B cell (primary cell): ENCODE measurements around the gene LRP1. TPM values are rescaled to one million over a fixed set of nuclear protein-coding genes. Genes with fewer than 3 reads are reported as not detected.

ENCODE experiments used
- ATAC-seq: fragments of 200-7000 bp; cut with Tn5 transposase; one replicate; pipeline ENCODE4 v1.10.0; 2021; ENCODE audit warnings: low read depth, mild to moderate bottlenecking, moderate number of reproducible peaks, moderate library complexity
- CTCF ChIA-PET: fragments of 350-600 bp; sonication (Branson Sonifier 250); formaldehyde crosslinking; loops from one replicate; lab custom pipeline; 2021; ENCODE audit warnings: antibody characterized with exemption, inconsistent platforms; lab: Charles Lee
- POLR2A ChIA-PET: fragments of 350-600 bp; sonication (Branson Sonifier 250); formaldehyde crosslinking; loops from one replicate; lab custom pipeline; 2021; ENCODE audit warnings: antibody characterized with exemption; lab: Charles Lee
- DNase-seq: peaks from one replicate; pipeline ENCODE4 v3.0.0; 2013
- H2AFZ ChIP-seq: 2 replicates; pipeline ENCODE4 v1.6.1; 2012; ENCODE audit warnings: mild to moderate bottlenecking, low read depth, low read length; ENCODE audit not compliant: insufficient read depth, poor library complexity, severe bottlenecking
- H3K27ac ChIP-seq, 2 donors: 1 replicate in 1 of 2; 2 replicates in 1 of 2; pipeline ENCODE4 v1.5.1; 2012 to 2013; ENCODE audit warnings: low read length in 2 of 2, mild to moderate bottlenecking in 2 of 2, moderate library complexity in 1 of 2
- H3K27me3 ChIP-seq, 4 experiments: fragments of 200-600 bp in 1 of 4; sonication (generic) in 1 of 4; replicated peaks in 1 of 4; 1 replicate in 2 of 4; 2 replicates in 2 of 4; pipeline versions ENCODE4 v1.6.1 to v1.7.0; 2013 to 2016; ENCODE audit warnings: low read length in 3 of 4, mild to moderate bottlenecking in 2 of 4, mixed read lengths in 1 of 4, moderate library complexity in 1 of 4; ENCODE audit not compliant: insufficient read depth in 4 of 4, control insufficient read depth in 3 of 4; ENCODE audit errors: control extremely low read depth in 1 of 4
- H3K36me3 ChIP-seq, 2 experiments: replicated peaks in 1 of 2; 1 replicate in 1 of 2; 2 replicates in 1 of 2; pipeline versions ENCODE4 v1.6.1 to v1.7.1; 2013; ENCODE audit warnings: low read length in 1 of 2; ENCODE audit not compliant: insufficient read depth in 2 of 2, control insufficient read depth in 1 of 2; ENCODE audit errors: control extremely low read depth in 1 of 2, extremely low read depth in 1 of 2
- H3K4me1 ChIP-seq, 2 donors: fragments of 200-600 bp in 1 of 2; sonication (generic) in 1 of 2; 1 replicate in 1 of 2; 2 replicates in 1 of 2; pipeline versions ENCODE4 v1.5.1 to v1.6.1; 2013 to 2017; ENCODE audit warnings: low read length in 2 of 2; ENCODE audit not compliant: control insufficient read depth in 2 of 2, insufficient read depth in 2 of 2
- H3K4me2 ChIP-seq: replicated peaks from 2 replicates; pipeline ENCODE3; 2012; ENCODE audit warnings: mild to moderate bottlenecking, low read depth, low read length; ENCODE audit not compliant: poor library complexity, severe bottlenecking
- H3K4me3 ChIP-seq, 5 experiments: fragments of 200-600 bp in 1 of 5; sonication (generic) in 1 of 5; 1 replicate in 3 of 5; 2 replicates in 2 of 5; pipeline versions ENCODE4 v1.5.1 to v1.7.0; 2011 to 2016; ENCODE audit warnings: low read length in 4 of 5, mild to moderate bottlenecking in 4 of 5, low read depth in 2 of 5, control low read depth in 1 of 5, moderate library complexity in 1 of 5; ENCODE audit not compliant: insufficient read depth in 1 of 5; ENCODE audit errors: control extremely low read depth in 1 of 5, extremely low read depth in 1 of 5
- H3K79me2 ChIP-seq: fragments of 200-600 bp; sonication (generic); one replicate; pipeline ENCODE4 v1.6.0; 2016; ENCODE audit warnings: low read length; ENCODE audit not compliant: control insufficient read depth, insufficient read depth
- H3K9ac ChIP-seq: fragments of 200-600 bp; sonication (generic); 2 replicates; pipeline ENCODE4 v1.6.1; 2017; ENCODE audit warnings: mild to moderate bottlenecking, low read length, moderate library complexity
- H3K9me3 ChIP-seq, 3 donors: one replicate each; pipeline versions ENCODE4 v1.6.1 to v1.7.1; 2013; ENCODE audit warnings: low read length in 2 of 3; ENCODE audit not compliant: control insufficient read depth in 2 of 3, insufficient read depth in 1 of 3; ENCODE audit errors: control extremely low read depth in 1 of 3
- H4K20me1 ChIP-seq: 2 replicates; pipeline ENCODE4 v1.6.0; 2012; ENCODE audit warnings: mild to moderate bottlenecking, low read length; ENCODE audit not compliant: insufficient read depth, control insufficient read depth, poor library complexity, severe bottlenecking
- H3K27ac Mint-ChIP-seq: one replicate; pipeline ENCODE4 v1.8.0; 2021; ENCODE audit warnings: mixed read lengths
- H3K27me3 Mint-ChIP-seq: one replicate; pipeline ENCODE4 v1.8.0; 2021; ENCODE audit warnings: mixed read lengths
- H3K4me1 Mint-ChIP-seq: one replicate; pipeline ENCODE4 v1.8.0; 2021; ENCODE audit warnings: mixed read lengths
- H3K4me3 Mint-ChIP-seq: one replicate; pipeline ENCODE4 v1.8.0; 2021; ENCODE audit warnings: mixed read lengths
- H3K9me3 Mint-ChIP-seq: one replicate; pipeline ENCODE4 v1.8.0; 2022; ENCODE audit warnings: mixed read lengths; ENCODE audit not compliant: insufficient read depth
- CTCF ChIP-seq: fragments of 200-600 bp; IDR thresholded peaks from one replicate; pipeline ENCODE4 v1.8.0; 2022; ENCODE audit warnings: antibody characterized with exemption, mild to moderate bottlenecking
- EZH2 ChIP-seq: IDR thresholded peaks from 2 replicates; pipeline ENCODE4 v1.6.1; 2012; ENCODE audit warnings: borderline replicate concordance, low read depth, mild to moderate bottlenecking, moderate library complexity, low read length; ENCODE audit not compliant: insufficient read depth, poor library complexity, severe bottlenecking
- WGBS: methylation state at CpG from one replicate; pipeline ENCODE4 v1.1.5; 2013; ENCODE audit warnings: missing lambda C conversion rate; ENCODE audit not compliant: insufficient coverage; 5-methylcytosine and 5-hydroxymethylcytosine counted together
- intact Hi-C: fragments of 100-400 bp; cut with micrococcal nuclease; formaldehyde crosslinking; loops from one replicate; pipeline ENCODE4 v1.10.0; 2022
- polyA plus RNA-seq: library from polyadenylated mRNA; depleted of rRNA; stranded (reverse); fragments of >200 nt; gene quantifications from 2 replicates; pipeline ENCODE4 v1.2.3, GENCODE V29; 2012
- total RNA-seq, 2 donors: library from RNA; stranded (reverse); fragments of 120-200 nt in 1 of 2; gene quantifications; 1 replicate in 1 of 2; 2 replicates in 1 of 2; pipeline versions ENCODE4 v1.2.3 to v1.2.4, GENCODE V29; 2013 to 2022

The LRP1 gene
- total and polyA plus RNA-seq, 2 donors (not counting 1 experiment from before 2014, with no cell fraction given): 2.0 to 4.1 TPM

GRCh38 chr12:57242329-57242690, 114.0 kb downstream of the LRP1 start:
- peaks cover 61 to 69% of the 10 kb centered on the region in 2 donors for H3K4me1 ChIP-seq
- peak overlapping the region; percentile 55 for H3K9ac ChIP-seq
- H4K20me1 ChIP-seq: peaks cover 8% of the 10 kb centered on the region
- Mint-ChIP-seq H3K4me1 (peaks cover 62% of the 10 kb centered on the region), H3K4me3 (peak overlapping the region; percentile 89), H3K9me3 (no peaks in the 10 kb centered on the region), H3K27ac (peak overlapping the region; percentile 92), H3K27me3 (peaks cover 10% of the 10 kb centered on the region)
- DNase-seq (no peak), ATAC-seq (peak; percentile 1)
- TF ChIP-seq EZH2 (no peak), CTCF (no peak)
- intact Hi-C loops: loop anchor here (5.0 kb wide), 2 partner anchors 130 to 175 kb away; partner anchors contain the start of gene STAT6
- no peaks in the 10 kb centered on the region for H3K36me3 ChIP-seq
- ChIA-PET POLR2A (interaction anchor here (0.6 to 11.2 kb wide), 8 partner anchors 9 to 216 kb away, joined by 4 to 110 read pairs (median 8); partner anchors contain the start of genes NXPH4 and SHMT2), CTCF (interaction anchor here (0.6 to 31.1 kb wide), 26 partner anchors 10 to 218 kb away, joined by 3 to 838 read pairs (median 5); partner anchors contain the start of genes GLI1, LRP1, NEMP1 and NXPH4)
- under 1% methylated on average over 17 of the region's 18 CpGs for WGBS
- peak overlapping the region; percentile 95 for H3K4me2 ChIP-seq
- peak overlapping the region in 1 of 2 donors; percentile 13 for H3K27ac ChIP-seq
- H2AFZ ChIP-seq: no peak overlapping the region
- peaks cover 0 to 18% (median 0%) of the 10 kb centered on the region in 3 donors for H3K9me3 ChIP-seq
- H3K27me3 ChIP-seq: peaks cover 0 to 63% (median 29%) of the 10 kb centered on the region in 4 experiments
- peaks cover 6% of the 10 kb centered on the region for H3K79me2 ChIP-seq
- H3K4me3 ChIP-seq: peak overlapping the region in 4 of 5 experiments; percentile 35 to 58 (median 47)
